OCI-LY1 (cell line): ENCODE results near the gene KRCC1.
"Not testable (repeated sequence)": the region's sequence is repeated elsewhere in the genome, so short reads cannot be mapped to it uniquely, and the experiment has no call there.

Experiments used
- H2AFZ ChIP-seq: fragments of 200-600 bp; sonication (generic), shearing (Covaris generic); 2 replicates; pipeline ENCODE4 v1.6.0; 2014; ENCODE audit warnings: antibody characterized with exemption, mild to moderate bottlenecking, low read length
- H3F3A ChIP-seq: fragments of 200-600 bp; sonication (generic), shearing (Covaris generic); 2 replicates; pipeline ENCODE4 v1.6.0; 2014; ENCODE audit warnings: mild to moderate bottlenecking, antibody characterized with exemption, low read length, moderate library complexity; ENCODE audit not compliant: insufficient read depth
- H3K27ac ChIP-seq: fragments of 200-600 bp; sonication (generic); 2 replicates; pipeline ENCODE4 v1.5.1; 2014; ENCODE audit warnings: low read length, mixed run types, mild to moderate bottlenecking, low read depth; ENCODE audit not compliant: poor library complexity, severe bottlenecking
- H3K27me3 ChIP-seq: fragments of 200-600 bp; sonication (generic); 2 replicates; pipeline ENCODE4 v1.6.0; 2014; ENCODE audit warnings: antibody characterized with exemption, mild to moderate bottlenecking, low read length, moderate library complexity; ENCODE audit not compliant: insufficient read depth
- H3K36me3 ChIP-seq: fragments of 200-600 bp; sonication (generic); 2 replicates; pipeline ENCODE4 v1.6.1; 2014; ENCODE audit warnings: mild to moderate bottlenecking, antibody characterized with exemption, low read length, moderate library complexity, mixed read lengths; ENCODE audit not compliant: insufficient read depth
- H3K4me1 ChIP-seq: fragments of 200-600 bp; sonication (generic); 2 replicates; pipeline ENCODE4 v1.5.1; 2014; ENCODE audit warnings: mild to moderate bottlenecking, low read length, moderate library complexity; ENCODE audit not compliant: insufficient read depth, severe bottlenecking
- H3K4me2 ChIP-seq: fragments of 200-600 bp; sonication (generic), shearing (Covaris generic); 2 replicates; pipeline ENCODE4 v1.6.1; 2014; ENCODE audit warnings: low read length
- H3K4me3 ChIP-seq: fragments of 200-600 bp; sonication (generic); 2 replicates; pipeline ENCODE4 v1.5.1; 2014; ENCODE audit warnings: low read length, low read depth, mild to moderate bottlenecking, mixed read lengths; ENCODE audit not compliant: poor library complexity, severe bottlenecking
- H3K79me2 ChIP-seq: fragments of 200-600 bp; shearing (Covaris generic); 2 replicates; pipeline ENCODE4 v1.6.1; 2016; ENCODE audit warnings: mixed run types, low read length, mixed read lengths; ENCODE audit not compliant: insufficient read depth
- H3K9ac ChIP-seq: fragments of 200-600 bp; sonication (generic), shearing (Covaris generic); 2 replicates; pipeline ENCODE4 v1.6.1; 2014; ENCODE audit warnings: mild to moderate bottlenecking, low read length, mixed read lengths
- H3K9me2 ChIP-seq: fragments of 200-600 bp; sonication (generic), shearing (Covaris generic); 2 replicates; pipeline ENCODE4 v1.6.1; 2014; ENCODE audit warnings: low read depth, mild to moderate bottlenecking, low read length, mixed read lengths
- H3K9me3 ChIP-seq: fragments of 200-600 bp; shearing (Covaris generic); 2 replicates; pipeline ENCODE4 v1.6.1; 2014; ENCODE audit warnings: low read length, mixed read lengths
- H4K20me1 ChIP-seq: fragments of 200-600 bp; sonication (generic), shearing (Covaris generic); 2 replicates; pipeline ENCODE4 v1.6.0; 2016; ENCODE audit warnings: mild to moderate bottlenecking, low read length; ENCODE audit not compliant: insufficient read depth
- EZH2 ChIP-seq: fragments of 200-600 bp; sonication (generic), shearing (Covaris generic); IDR thresholded peaks from 2 replicates; pipeline ENCODE4 v1.8.0; 2017; ENCODE audit warnings: borderline replicate concordance, mixed run types, mild to moderate bottlenecking, antibody characterized with exemption, low read length, moderate library complexity, mixed read lengths
- TF ChIP-seq, protein P1 (sequence below): fragments of 200-600 bp; sonication (generic), shearing (Covaris generic); IDR thresholded peaks from 2 replicates; pipeline ENCODE4 v1.5.1; 2017; ENCODE audit warnings: mild to moderate bottlenecking, antibody characterized with exemption, low read length, moderate library complexity, mixed read lengths

Gene KRCC1

DNA sequence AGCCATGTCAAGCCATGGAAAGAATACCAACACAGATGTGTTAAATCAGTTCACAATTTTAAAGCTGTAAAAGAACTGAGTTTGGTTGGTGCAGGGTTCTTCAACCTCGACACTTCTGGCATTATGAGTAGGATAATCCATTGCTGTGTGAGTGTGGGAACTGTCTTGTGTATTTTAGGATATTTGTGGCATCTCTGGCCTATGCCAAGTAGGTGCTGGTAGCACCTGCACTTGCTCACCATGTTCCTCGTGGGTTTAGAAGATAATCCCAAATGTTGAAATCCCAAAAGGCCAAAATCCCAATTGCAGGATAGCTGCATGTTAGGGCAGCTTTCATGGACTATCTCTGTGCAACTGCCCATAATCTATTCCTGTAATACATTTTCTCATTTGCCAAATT, 3.8 kb downstream of the KRCC1 start:
- no peaks in the 10 kb centered on the region for H3K27me3 ChIP-seq
- TF ChIP-seq EZH2: no peak
- TF ChIP-seq, protein P1, sequence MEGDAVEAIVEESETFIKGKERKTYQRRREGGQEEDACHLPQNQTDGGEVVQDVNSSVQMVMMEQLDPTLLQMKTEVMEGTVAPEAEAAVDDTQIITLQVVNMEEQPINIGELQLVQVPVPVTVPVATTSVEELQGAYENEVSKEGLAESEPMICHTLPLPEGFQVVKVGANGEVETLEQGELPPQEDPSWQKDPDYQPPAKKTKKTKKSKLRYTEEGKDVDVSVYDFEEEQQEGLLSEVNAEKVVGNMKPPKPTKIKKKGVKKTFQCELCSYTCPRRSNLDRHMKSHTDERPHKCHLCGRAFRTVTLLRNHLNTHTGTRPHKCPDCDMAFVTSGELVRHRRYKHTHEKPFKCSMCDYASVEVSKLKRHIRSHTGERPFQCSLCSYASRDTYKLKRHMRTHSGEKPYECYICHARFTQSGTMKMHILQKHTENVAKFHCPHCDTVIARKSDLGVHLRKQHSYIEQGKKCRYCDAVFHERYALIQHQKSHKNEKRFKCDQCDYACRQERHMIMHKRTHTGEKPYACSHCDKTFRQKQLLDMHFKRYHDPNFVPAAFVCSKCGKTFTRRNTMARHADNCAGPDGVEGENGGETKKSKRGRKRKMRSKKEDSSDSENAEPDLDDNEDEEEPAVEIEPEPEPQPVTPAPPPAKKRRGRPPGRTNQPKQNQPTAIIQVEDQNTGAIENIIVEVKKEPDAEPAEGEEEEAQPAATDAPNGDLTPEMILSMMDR: no peak
- H3K4me3 ChIP-seq: no peak overlapping the region
- no peaks in the 10 kb centered on the region for H3K9me2 ChIP-seq
- peaks cover 28% of the 10 kb centered on the region for H3K4me1 ChIP-seq
- H2AFZ ChIP-seq: no peak overlapping the region
- no peak overlapping the region for H3K4me2 ChIP-seq
- H3K9me3 ChIP-seq: no peaks in the 10 kb centered on the region
- no peaks in the 10 kb centered on the region for H4K20me1 ChIP-seq
- no peak overlapping the region for H3K9ac ChIP-seq
- no peaks in the 10 kb centered on the region for H3F3A ChIP-seq
- H3K79me2 ChIP-seq: peaks cover 24% of the 10 kb centered on the region
- H3K36me3 ChIP-seq: peaks cover 39% of the 10 kb centered on the region
- no peak overlapping the region for H3K27ac ChIP-seq

DNA sequence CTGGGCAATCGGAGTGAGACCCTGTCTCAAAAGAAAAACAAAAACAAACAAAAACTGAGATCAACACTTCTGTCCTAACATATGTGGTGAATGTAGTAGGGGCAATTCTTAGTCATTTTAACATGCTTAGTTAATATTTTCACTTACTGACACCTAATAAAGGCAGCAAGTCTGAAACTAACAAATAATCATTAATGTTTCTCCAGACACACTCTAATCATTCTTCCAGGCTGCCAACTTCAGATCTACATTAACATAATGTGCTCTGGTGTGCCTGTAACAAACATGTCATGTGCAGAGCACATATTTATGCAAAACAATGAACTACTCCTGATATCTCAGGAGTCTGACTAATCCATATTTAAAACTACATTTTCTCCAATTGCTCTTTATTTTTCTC, 6.0 kb downstream of the KRCC1 start:
- Histone ChIP-seq H2AFZ (no peak overlapping the region), H3K4me2 (no peak overlapping the region), H3K27ac (no peak overlapping the region), H3K9ac (no peak overlapping the region), H3F3A (no peaks in the 10 kb centered on the region), H3K9me2 (no peaks in the 10 kb centered on the region), H3K36me3 (peaks cover 39% of the 10 kb centered on the region), H3K4me1 (peaks cover 17% of the 10 kb centered on the region), H3K9me3 (no peaks in the 10 kb centered on the region), H3K27me3 (no peaks in the 10 kb centered on the region), H4K20me1 (no peaks in the 10 kb centered on the region; the same call in 1 of the 2 replicates), H3K4me3 (no peak overlapping the region), H3K79me2 (peaks cover 18% of the 10 kb centered on the region)
- TF ChIP-seq, protein P1: no peak
- no peak for TF ChIP-seq EZH2

DNA sequence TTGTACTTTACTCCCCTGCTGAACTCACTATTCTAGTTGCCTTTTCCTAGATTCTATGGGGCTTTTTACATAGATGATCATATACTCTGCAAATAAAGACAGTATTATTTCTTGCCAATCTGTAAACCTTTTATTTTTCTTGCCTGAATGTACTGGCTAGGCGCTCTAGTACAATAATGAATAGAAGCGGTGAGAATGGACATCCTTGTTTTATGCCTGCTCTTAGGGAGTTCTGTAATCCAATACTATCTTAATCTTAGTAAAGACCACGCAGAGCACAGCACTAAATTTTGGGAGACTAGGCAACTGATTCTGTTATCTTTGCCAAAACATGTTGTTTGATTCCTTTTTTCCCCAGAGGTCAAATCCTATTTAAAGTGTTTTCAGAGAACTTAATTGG, 7.0 kb downstream of the KRCC1 start:
- Histone ChIP-seq H3K79me2 (peaks cover 8% of the 10 kb centered on the region; the same call in 1 of the 2 replicates), H3K27me3 (no peaks in the 10 kb centered on the region), H3F3A (no peaks in the 10 kb centered on the region), H4K20me1 (no peaks in the 10 kb centered on the region; the same call in 1 of the 2 replicates), H3K4me3 (no peak overlapping the region), H3K27ac (no peak overlapping the region), H3K9me3 (no peaks in the 10 kb centered on the region), H3K9me2 (no peaks in the 10 kb centered on the region), H3K36me3 (peaks cover 41% of the 10 kb centered on the region), H3K9ac (no peak overlapping the region), H3K4me1 (peaks cover 6% of the 10 kb centered on the region), H2AFZ (no peak overlapping the region), H3K4me2 (no peak overlapping the region)
- TF ChIP-seq EZH2: no peak
- TF ChIP-seq, protein P1: no peak

DNA sequence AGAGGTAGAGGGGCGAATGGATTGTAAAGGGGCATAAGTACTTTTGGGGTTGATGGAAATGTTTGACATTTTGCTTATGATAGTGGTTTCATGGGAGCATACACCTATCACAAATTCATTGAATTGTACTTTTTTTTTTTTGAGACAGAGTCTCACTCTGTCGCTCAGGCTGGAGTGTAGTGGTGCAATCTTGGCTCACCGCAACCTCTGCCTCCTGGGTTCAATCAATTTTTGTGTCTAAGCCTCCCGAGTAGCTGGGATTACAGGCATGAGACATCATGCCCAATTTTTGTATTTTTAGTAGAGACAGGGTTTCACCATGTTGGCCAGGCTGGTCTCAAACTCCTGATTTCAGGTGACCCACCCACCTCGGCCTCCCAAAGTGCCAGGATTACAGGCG, 10.0 kb downstream of the KRCC1 start:
- H3K27me3 ChIP-seq, H4K20me1 ChIP-seq: not testable (repeated sequence)

More for the DNA sequence above, 10.0 kb downstream of the KRCC1 start:
- not testable (repeated sequence) for H2AFZ ChIP-seq, H3K79me2 ChIP-seq, H3F3A ChIP-seq, H3K4me2 ChIP-seq, H3K9ac ChIP-seq, H3K27ac ChIP-seq, H3K9me3 ChIP-seq, H3K4me3 ChIP-seq, H3K4me1 ChIP-seq, H3K9me2 ChIP-seq
- H3K36me3 ChIP-seq: peaks cover 17% of the 10 kb centered on the region
